Activated CD4-positive, alpha-beta memory T cell treated with anti-CD3 and anti-CD28 coated beads, Interleukin-2, amount 10 ng/mL, durations not matched to agents 7 days and 5 days (primary cell): Measurements from ENCODE around the gene C1RL. TPM values are rescaled to one million over a fixed set of nuclear protein-coding genes. Genes with fewer than 3 reads are reported as not detected.

Experiments
- CTCF ChIA-PET: fragments of 350-600 bp; sonication (Branson Sonifier 250); formaldehyde crosslinking; loops from one replicate; lab custom pipeline; 2021; ENCODE audit warnings: antibody characterized with exemption, inconsistent platforms; lab: Charles Lee
- POLR2A ChIA-PET: fragments of 350-600 bp; sonication (Branson Sonifier 250); formaldehyde crosslinking; loops from one replicate; lab custom pipeline; 2021; ENCODE audit warnings: antibody characterized with exemption; lab: Charles Lee
- DNase-seq: peaks from one replicate; pipeline ENCODE4 v3.0.0-alpha.2; 2020
- H3K27ac Mint-ChIP-seq: one replicate; pipeline ENCODE4 v1.8.0; 2021; ENCODE audit warnings: mild to moderate bottlenecking, mixed read lengths
- H3K27me3 Mint-ChIP-seq: one replicate; pipeline ENCODE4 v1.8.0; 2021; ENCODE audit warnings: mixed read lengths
- H3K36me3 Mint-ChIP-seq: one replicate; pipeline ENCODE4 v1.8.0; 2021; ENCODE audit warnings: low read depth, mixed read lengths
- H3K4me1 Mint-ChIP-seq: one replicate; pipeline ENCODE4 v1.8.0; 2021; ENCODE audit warnings: mixed read lengths
- H3K4me3 Mint-ChIP-seq: one replicate; pipeline ENCODE4 v1.8.0; 2021; ENCODE audit warnings: mild to moderate bottlenecking, mixed read lengths
- H3K9me3 Mint-ChIP-seq: one replicate; pipeline ENCODE4 v1.8.0; 2021; ENCODE audit warnings: mixed read lengths
- total RNA-seq, 2 experiments: library from RNA; stranded (reverse); gene quantifications; one replicate each; pipeline ENCODE4 v1.2.3, GENCODE V29; 2021

Gene C1RL
- total RNA-seq, 2 experiments from 2014 or later = 26.5 to 28.8 TPM

DNA sequence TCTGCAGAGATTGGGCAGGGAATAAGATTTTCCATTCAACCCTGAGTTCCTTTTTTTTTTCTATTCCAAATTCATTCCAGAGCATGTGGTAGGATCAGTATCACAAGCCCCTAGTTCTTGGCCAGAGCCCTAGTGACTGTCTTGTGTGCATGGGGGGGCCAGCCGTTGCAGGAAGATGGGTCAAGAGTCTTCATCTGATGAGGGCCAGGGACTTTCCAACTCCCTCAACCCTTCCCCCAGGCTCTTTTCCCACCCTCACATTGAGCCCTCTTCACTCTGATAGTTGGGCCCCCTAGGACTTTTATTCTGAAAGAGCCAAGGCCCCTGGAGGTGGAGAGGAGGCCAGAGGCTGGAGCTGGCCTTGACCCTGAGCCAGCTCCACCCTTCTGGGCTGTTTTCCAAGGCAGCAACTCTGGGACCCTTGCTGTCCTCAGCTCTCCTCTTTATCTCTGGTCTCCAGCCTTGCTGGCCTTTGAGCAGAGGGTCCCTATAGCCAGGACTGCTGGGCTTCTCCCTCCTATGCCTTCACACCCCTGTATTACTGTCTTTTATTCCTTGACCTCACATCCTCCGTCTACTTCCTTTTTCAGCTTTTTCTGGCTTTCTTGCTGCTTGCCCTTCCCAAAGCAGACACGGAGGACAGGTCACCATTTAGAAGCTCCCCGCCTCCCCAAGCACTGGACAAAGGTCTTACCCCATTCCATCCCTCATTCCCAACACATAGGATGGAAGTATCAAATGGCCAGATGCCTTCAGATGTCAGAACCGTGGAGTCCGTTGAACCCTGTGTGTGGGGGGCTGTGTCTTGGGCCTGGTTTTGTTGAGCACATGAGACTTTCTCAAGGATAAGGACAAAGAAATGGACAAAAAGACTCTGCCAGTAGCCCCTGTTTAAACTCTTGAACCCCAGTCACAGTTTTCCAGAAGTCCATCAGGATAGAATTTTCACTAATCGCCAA lies 14.1 kb upstream of the C1RL start:
- Mint-ChIP-seq H3K9me3 (no peaks in the 10 kb centered on the region), H3K27me3 (no peaks in the 10 kb centered on the region), H3K27ac (no peak overlapping the region), H3K4me3 (no peak overlapping the region), H3K36me3 (peaks cover 23% of the 10 kb centered on the region), H3K4me1 (peaks cover 3% of the 10 kb centered on the region)
- DNase-seq = no peak
- ChIA-PET CTCF (interaction anchor here (1.0 kb wide), 1 partner anchor 15 kb away, joined by 3 read pairs; no protein-coding TSS in a partner anchor), POLR2A (interaction anchor here (0.7 to 1.3 kb wide), 3 partner anchors 10 to 256 kb away, joined by 3 to 4 read pairs (median 3); no protein-coding TSS in a partner anchor)

DNA sequence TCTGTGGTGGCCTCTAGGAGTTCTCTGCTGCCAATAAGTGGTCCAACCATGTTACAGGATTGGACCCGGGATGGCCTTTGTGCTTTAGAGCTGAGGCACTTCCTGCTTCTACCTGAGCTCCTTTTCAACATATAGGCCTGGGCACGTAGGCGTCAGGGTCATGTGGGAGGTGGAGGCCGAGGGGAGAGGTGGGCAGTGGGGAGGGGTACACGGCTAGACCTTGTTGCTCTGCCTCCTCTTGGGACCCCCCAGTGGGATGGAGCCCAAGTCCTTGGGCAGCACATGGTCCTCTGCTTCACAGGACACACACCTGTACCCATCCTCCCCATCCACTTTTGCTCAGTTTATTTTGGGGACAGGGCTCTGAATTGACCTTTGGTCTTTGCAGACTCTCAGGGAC lies 12.3 kb upstream of the C1RL start:
- Mint-ChIP-seq H3K4me1 (no peaks in the 10 kb centered on the region), H3K36me3 (peaks cover 31% of the 10 kb centered on the region), H3K4me3 (no peak overlapping the region), H3K9me3 (no peaks in the 10 kb centered on the region), H3K27me3 (no peaks in the 10 kb centered on the region), H3K27ac (no peak overlapping the region)
- ChIA-PET POLR2A (interaction anchor here (0.7 kb wide), 1 partner anchor 8 kb away, joined by 3 read pairs; no protein-coding TSS in a partner anchor), CTCF (no interaction called here)
- no peak for DNase-seq

DNA sequence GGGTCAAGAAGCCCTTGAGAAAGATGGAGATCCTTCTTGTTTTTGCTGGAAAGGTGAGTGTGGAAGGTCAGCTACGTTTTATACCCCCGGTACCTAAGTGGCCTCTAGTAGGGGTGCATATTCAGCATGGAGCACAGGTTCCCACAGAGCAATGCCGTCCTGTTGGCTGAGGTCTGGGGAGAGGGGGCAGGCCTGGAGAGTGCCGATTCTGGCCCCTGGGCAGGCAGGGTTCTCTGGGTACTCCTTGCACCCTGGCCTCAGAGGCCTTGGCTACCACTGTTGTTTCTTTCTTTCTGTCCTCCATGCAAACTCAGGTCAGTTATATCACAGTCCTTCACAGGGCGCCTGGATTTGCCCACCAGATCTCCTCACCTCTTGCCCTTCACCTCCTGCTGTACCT lies 11.2 kb upstream of the C1RL start:
- no peaks in the 10 kb centered on the region for H3K9me3 Mint-ChIP-seq
- no peak overlapping the region for H3K27ac Mint-ChIP-seq
- H3K36me3 Mint-ChIP-seq = peaks cover 43% of the 10 kb centered on the region
- H3K27me3 Mint-ChIP-seq = no peaks in the 10 kb centered on the region
- no peak for DNase-seq
- CTCF ChIA-PET = no interaction called here
- H3K4me3 Mint-ChIP-seq = no peak overlapping the region
- POLR2A ChIA-PET = no interaction called here
- H3K4me1 Mint-ChIP-seq = no peaks in the 10 kb centered on the region

DNA sequence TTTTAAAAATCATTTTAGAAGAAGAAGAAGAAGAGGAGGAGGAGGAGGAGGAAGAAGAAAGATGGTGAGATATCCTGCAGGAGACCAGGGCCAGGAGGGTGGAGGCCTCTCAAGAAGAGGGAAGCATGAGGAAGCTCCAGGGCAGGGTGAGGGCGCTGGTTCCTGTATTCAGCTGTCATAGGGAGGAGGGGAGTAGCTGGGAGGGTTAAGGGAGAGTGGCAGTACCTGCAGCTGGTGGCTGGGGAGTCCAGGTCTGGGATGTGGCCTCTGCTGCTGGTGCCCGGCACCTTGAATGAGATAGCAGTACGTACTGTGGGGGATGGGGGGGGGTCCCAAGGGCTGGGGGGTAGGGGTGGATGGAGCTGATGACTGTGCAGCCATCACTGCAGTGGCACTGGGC lies 9.9 kb upstream of the C1RL start:
- DNase-seq = no peak
- POLR2A ChIA-PET = interaction anchor here (2.6 kb wide), 1 partner anchor 175 kb away, joined by 6 read pairs; the partner anchor contains the start of genes C12orf57 and RNU7-1
- CTCF ChIA-PET = no interaction called here
- peaks cover 55% of the 10 kb centered on the region for H3K36me3 Mint-ChIP-seq
- peaks cover 3% of the 10 kb centered on the region for H3K4me1 Mint-ChIP-seq
- H3K27me3 Mint-ChIP-seq = no peaks in the 10 kb centered on the region
- H3K27ac Mint-ChIP-seq = no peak overlapping the region
- no peak overlapping the region for H3K4me3 Mint-ChIP-seq
- no peaks in the 10 kb centered on the region for H3K9me3 Mint-ChIP-seq

DNA sequence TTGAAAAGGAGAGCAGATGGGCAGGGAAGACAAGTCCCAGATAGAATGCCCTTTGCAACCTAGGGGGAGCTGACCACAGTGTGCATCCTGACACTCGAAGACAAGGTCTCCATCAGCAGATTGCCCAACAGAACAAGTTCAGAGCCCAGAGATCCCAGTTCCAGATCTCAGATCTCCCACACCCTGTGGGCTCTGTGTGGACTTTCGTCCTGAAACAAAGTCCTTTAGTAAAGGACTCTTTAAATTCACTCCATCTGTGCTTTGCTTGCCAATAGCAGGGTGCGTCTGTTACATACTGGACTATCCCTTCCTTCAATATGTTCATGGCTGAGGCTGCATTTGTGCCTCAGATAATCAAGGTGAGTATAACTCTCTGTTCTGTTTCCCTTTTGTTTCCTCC lies 8.7 kb upstream of the C1RL start:
- H3K36me3 Mint-ChIP-seq = peaks cover 61% of the 10 kb centered on the region
- H3K4me3 Mint-ChIP-seq = no peak overlapping the region
- no peak for DNase-seq
- H3K4me1 Mint-ChIP-seq = peaks cover 9% of the 10 kb centered on the region
- CTCF ChIA-PET = interaction anchor here (1.1 to 1.6 kb wide), 2 partner anchors 9 to 10 kb away, joined by 3 to 4 read pairs; partner anchors contain the start of gene C1RL
- no peaks in the 10 kb centered on the region for H3K9me3 Mint-ChIP-seq
- POLR2A ChIA-PET = interaction anchor here (2.6 kb wide), 1 partner anchor 173 kb away, joined by 6 read pairs; the partner anchor contains the start of genes C12orf57 and RNU7-1
- H3K27me3 Mint-ChIP-seq = no peaks in the 10 kb centered on the region
- H3K27ac Mint-ChIP-seq = no peak overlapping the region

DNA sequence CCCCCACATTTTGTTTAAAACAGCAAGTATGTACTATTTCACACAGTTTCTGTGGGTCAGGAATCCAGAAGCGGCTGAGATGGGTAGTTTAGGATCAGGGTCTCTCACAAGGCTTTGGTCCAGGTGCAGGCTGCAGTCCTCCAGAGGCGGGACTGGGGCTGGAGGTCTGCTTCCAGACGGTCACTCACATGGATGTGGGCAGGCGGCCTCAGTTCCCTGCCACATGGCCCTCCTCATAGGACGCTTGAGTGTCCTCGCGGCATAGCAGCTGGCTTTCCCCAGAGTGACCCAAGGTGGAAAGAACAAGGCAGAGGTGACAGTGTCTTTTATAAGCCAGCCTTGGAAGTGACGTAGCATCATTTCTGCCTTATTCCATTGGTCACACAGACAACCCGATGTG lies 7.9 kb upstream of the C1RL start:
- peaks cover 9% of the 10 kb centered on the region for H3K4me1 Mint-ChIP-seq
- CTCF ChIA-PET = interaction anchor here (1.1 to 1.6 kb wide), 2 partner anchors 8 to 10 kb away, joined by 3 to 4 read pairs; partner anchors contain the start of gene C1RL
- DNase-seq = no peak
- no peaks in the 10 kb centered on the region for H3K27me3 Mint-ChIP-seq
- no peaks in the 10 kb centered on the region for H3K9me3 Mint-ChIP-seq
- peaks cover 57% of the 10 kb centered on the region for H3K36me3 Mint-ChIP-seq
- POLR2A ChIA-PET = interaction anchor here (2.6 kb wide), 1 partner anchor 173 kb away, joined by 6 read pairs; the partner anchor contains the start of genes C12orf57 and RNU7-1
- H3K27ac Mint-ChIP-seq = no peak overlapping the region
- H3K4me3 Mint-ChIP-seq = no peak overlapping the region

DNA sequence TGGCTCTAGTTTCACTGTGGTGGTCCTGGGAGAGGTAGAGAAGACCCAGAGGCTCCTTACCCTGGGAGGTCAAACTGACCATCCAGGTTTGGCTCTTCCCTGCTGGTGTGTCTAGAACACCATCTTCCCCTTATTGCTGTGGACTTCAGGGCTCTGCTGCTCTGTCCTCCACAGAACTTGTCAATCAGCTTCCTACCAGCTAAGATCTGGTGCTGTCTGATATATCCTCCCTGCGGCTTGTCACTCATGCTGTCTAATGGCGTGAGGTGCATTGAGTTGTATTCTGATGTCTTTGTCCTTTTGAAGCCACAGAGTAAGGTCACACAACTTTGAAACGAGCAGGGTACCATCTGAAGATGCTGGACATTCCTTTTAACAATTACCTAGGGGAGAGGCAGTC lies 7.2 kb upstream of the C1RL start:
- POLR2A ChIA-PET = no interaction called here
- Mint-ChIP-seq H3K27ac (no peak overlapping the region), H3K4me3 (no peak overlapping the region), H3K9me3 (no peaks in the 10 kb centered on the region), H3K27me3 (no peaks in the 10 kb centered on the region), H3K36me3 (peaks cover 56% of the 10 kb centered on the region), H3K4me1 (peaks cover 14% of the 10 kb centered on the region)
- CTCF ChIA-PET = no interaction called here
- DNase-seq = no peak

DNA sequence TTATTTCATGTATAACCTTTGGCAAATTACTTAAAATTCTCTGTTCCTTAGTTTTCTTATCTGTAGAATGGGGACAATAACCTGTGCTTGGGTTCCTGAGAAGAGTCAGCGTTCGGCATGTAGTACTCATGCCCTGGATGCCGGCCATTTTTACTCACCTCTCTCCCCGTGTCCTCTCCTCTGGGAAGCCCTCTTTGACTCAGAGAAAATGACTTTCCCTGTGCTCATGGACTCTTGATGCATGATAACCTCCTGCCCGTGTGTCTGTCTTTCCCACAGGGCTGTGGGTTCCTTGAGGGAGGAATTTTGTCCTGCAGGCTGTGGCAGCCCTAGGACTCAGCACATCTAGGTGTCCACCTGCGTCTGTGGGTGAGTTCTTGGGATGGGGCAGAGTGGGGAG lies 5.8 kb upstream of the C1RL start:
- no peaks in the 10 kb centered on the region for H3K9me3 Mint-ChIP-seq
- POLR2A ChIA-PET = interaction anchor here (8.3 kb wide), 1 partner anchor 170 kb away, joined by 168 read pairs; the partner anchor contains the start of genes C12orf57 and RNU7-1
- H3K4me1 Mint-ChIP-seq = peaks cover 26% of the 10 kb centered on the region
- H3K27me3 Mint-ChIP-seq = no peaks in the 10 kb centered on the region
- H3K36me3 Mint-ChIP-seq = peaks cover 62% of the 10 kb centered on the region
- CTCF ChIA-PET = no interaction called here
- H3K4me3 Mint-ChIP-seq = no peak overlapping the region
- DNase-seq = no peak
- no peak overlapping the region for H3K27ac Mint-ChIP-seq

DNA sequence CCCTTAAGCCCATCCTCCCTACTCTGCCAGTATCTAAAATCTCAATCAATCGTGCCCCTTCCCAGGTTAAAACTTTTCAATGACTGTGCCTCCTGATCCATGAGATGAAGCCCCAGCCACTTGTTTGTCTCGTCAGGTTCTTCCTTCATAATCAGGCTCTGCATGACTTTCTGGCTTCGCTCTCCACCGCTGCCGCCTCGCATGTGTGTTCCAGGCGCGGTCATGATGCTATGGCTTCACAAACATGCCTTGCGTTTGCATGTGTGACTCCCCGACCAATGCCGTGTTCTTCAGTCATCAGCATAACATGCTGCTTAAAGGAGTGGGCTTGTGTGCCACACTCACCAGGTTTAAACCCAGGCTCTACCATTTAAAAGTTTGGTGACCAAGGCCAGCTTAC lies 5.0 kb upstream of the C1RL start:
- peaks cover 33% of the 10 kb centered on the region for H3K4me1 Mint-ChIP-seq

DNA sequence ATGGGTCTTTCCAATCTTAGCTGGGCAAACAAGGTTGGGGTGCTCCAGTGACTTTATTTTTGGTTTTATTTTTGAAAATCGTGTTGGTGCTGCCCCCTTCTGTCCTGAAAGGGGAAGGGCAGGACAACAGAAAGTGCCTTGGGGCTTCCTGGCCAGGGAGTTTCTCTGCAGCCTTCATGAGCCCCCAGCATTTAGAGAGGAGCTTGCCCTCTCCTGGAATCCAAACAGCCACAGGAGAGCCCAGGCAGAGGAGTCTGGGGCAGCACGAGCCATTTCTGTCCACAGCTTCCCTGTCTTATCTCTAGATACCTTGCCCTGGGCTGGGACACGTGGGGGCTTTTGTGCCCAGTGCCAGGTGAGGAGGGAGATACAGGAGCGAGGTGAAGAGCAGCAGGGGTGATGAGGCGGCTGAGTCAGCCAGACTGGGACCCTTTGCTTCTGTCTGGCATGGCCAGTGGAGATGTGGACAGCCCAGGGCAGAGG lies 4.4 kb upstream of the C1RL start:
- Mint-ChIP-seq H3K27ac (no peak overlapping the region), H3K4me3 (no peak overlapping the region), H3K9me3 (no peaks in the 10 kb centered on the region), H3K27me3 (no peaks in the 10 kb centered on the region), H3K4me1 (peaks cover 33% of the 10 kb centered on the region), H3K36me3 (peaks cover 59% of the 10 kb centered on the region)
- peak; percentile 48 for DNase-seq
- ChIA-PET POLR2A (interaction anchor here (0.7 to 8.3 kb wide), 7 partner anchors 10 to 262 kb away, joined by 3 to 168 read pairs (median 3); partner anchors contain the start of genes C12orf57, RNU7-1, SPSB2 and USP5), CTCF (interaction anchor here (0.5 to 3.2 kb wide), 28 partner anchors 12 to 1113 kb away, joined by 3 to 15 read pairs (median 4); partner anchors contain the start of genes C12orf57, C1S, CLSTN3 and RBP5)

More for the DNA sequence above, 5.0 kb upstream of the C1RL start:
- Mint-ChIP-seq H3K9me3 (no peaks in the 10 kb centered on the region), H3K27ac (no peak overlapping the region), H3K27me3 (no peaks in the 10 kb centered on the region), H3K4me3 (no peak overlapping the region), H3K36me3 (peaks cover 62% of the 10 kb centered on the region)
- no peak for DNase-seq
- POLR2A ChIA-PET = interaction anchor here (0.7 to 8.3 kb wide), 4 partner anchors 169 to 262 kb away, joined by 3 to 168 read pairs (median 7); partner anchors contain the start of genes C12orf57, RNU7-1, SPSB2 and USP5
- CTCF ChIA-PET = interaction anchor here (0.5 to 3.2 kb wide), 16 partner anchors 11 to 305 kb away, joined by 3 to 15 read pairs (median 5); partner anchors contain the start of genes C12orf57, C1S, CLSTN3 and RBP5

DNA sequence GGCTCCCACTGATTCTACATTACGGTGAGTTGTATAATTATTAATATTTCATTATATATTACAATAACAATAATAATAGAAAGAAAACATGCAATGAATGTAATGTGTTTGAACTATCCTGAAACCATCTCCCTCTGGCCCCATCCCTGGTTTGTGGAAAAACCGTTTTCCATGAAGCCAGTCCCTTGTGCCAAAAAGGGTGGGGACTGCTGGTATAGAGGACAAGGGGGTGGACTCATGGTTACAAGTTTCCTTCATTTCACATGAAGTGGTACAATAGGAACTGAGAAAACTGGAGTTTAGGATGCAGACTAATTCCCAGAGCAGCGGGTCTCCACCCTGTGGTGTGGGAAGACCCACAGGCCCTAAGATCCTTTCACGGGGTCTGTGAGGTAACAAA lies 3.0 kb upstream of the C1RL start:
- POLR2A ChIA-PET = interaction anchor here (0.9 to 8.3 kb wide), 4 partner anchors 9 to 186 kb away, joined by 3 to 168 read pairs (median 8); partner anchors contain the start of genes C12orf57 and RNU7-1
- H3K27ac Mint-ChIP-seq = no peak overlapping the region
- H3K36me3 Mint-ChIP-seq = peaks cover 54% of the 10 kb centered on the region
- no peak for DNase-seq
- no peaks in the 10 kb centered on the region for H3K27me3 Mint-ChIP-seq
- CTCF ChIA-PET = interaction anchor here (1.0 to 3.2 kb wide), 15 partner anchors 18 to 261 kb away, joined by 3 to 14 read pairs (median 4); partner anchors contain the start of genes C12orf57, CDCA3, CLSTN3 and RBP5
- H3K4me1 Mint-ChIP-seq = peaks cover 40% of the 10 kb centered on the region
- no peak overlapping the region for H3K4me3 Mint-ChIP-seq
- H3K9me3 Mint-ChIP-seq = no peaks in the 10 kb centered on the region

DNA sequence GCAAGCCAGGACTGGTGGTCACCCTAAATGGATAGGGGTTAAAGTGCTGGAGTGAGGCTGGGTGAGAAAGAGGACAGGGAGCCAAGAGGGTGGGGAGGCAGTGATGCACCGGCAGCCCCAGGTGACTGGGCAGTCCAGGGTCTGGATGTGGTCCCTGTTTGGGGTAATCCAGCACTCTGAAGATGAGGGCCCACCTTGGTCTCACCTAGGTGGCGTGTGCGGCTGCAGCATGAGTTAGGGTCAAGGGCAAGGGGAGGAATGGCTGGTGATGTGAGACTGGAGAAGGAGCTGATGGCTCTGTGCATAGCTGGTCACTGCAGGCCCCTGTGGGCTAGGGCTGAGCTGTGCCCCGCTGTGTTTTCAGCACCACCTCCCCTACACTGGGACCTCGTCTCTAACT lies 1.6 kb upstream of the C1RL start:
- peaks cover 53% of the 10 kb centered on the region for H3K4me1 Mint-ChIP-seq
- POLR2A ChIA-PET = interaction anchor here (1.0 to 8.3 kb wide), 5 partner anchors 15 to 206 kb away, joined by 3 to 168 read pairs (median 3); partner anchors contain the start of genes C12orf57, LRRC23 and RNU7-1
- no peak overlapping the region for H3K4me3 Mint-ChIP-seq

More for the DNA sequence above, 1.6 kb upstream of the C1RL start:
- Mint-ChIP-seq H3K9me3 (peaks cover 11% of the 10 kb centered on the region), H3K27me3 (no peaks in the 10 kb centered on the region), H3K27ac (no peak overlapping the region), H3K36me3 (peaks cover 56% of the 10 kb centered on the region)
- DNase-seq = no peak
- CTCF ChIA-PET = interaction anchor here (0.9 to 3.2 kb wide), 8 partner anchors 31 to 259 kb away, joined by 3 to 14 read pairs (median 4); partner anchors contain the start of genes C12orf57, CDCA3 and RNU7-1
